Coronary artery (tissue), 2 donors: ENCODE measurements around the gene TFCP2L1.

ENCODE experiments used
- DNase-seq: peaks from one replicate; pipeline ENCODE4 v3.0.0-alpha.2; 2017; ENCODE audit warnings: low spot score
- H3K27ac ChIP-seq, 2 donors: fragments of 200-600 bp; sonication (generic); one replicate each; pipeline ENCODE4 v1.5.1; 2016 to 2019
- H3K4me3 ChIP-seq: fragments of 200-600 bp; sonication (generic); 2 replicates; pipeline ENCODE4 v1.5.1; 2016; ENCODE audit warnings: mild to moderate bottlenecking, moderate library complexity
- TF ChIP-seq, protein P1 (sequence below): fragments of 200-600 bp; sonication (generic); IDR thresholded peaks from one replicate; pipeline ENCODE4 v1.5.1; 2019; ENCODE audit warnings: antibody characterized with exemption

The TFCP2L1 gene

DNA sequence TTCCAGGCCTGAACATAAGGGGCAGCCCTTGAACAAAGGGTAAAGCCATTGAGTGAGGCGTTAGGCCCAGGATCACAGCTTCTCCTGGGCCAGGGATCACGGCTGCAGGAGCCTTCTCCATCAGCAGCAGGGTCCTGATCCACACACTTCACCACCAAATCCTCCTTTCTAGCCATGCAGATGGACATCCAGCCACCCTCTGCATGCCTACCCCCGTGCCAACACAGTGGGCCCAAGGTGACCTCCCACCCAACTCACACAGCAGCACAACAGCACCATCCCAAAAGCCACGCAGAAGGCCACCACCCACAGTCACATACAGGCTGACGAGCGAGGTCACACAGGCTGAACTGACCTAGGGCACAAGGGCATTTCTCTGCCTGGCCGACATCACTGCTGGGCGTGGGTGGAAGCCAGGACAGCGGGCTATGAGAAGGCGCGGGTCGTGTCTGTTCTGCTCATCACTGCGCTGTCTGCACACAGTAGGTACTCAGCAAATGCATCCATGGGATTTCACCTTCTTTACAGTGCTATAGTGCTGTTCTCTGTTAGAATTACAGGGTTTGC lies 31.2 kb downstream of the TFCP2L1 start:
- Histone ChIP-seq H3K4me3 (no peak overlapping the region), H3K27ac (no peak overlapping the region)
- TF ChIP-seq, protein P1, sequence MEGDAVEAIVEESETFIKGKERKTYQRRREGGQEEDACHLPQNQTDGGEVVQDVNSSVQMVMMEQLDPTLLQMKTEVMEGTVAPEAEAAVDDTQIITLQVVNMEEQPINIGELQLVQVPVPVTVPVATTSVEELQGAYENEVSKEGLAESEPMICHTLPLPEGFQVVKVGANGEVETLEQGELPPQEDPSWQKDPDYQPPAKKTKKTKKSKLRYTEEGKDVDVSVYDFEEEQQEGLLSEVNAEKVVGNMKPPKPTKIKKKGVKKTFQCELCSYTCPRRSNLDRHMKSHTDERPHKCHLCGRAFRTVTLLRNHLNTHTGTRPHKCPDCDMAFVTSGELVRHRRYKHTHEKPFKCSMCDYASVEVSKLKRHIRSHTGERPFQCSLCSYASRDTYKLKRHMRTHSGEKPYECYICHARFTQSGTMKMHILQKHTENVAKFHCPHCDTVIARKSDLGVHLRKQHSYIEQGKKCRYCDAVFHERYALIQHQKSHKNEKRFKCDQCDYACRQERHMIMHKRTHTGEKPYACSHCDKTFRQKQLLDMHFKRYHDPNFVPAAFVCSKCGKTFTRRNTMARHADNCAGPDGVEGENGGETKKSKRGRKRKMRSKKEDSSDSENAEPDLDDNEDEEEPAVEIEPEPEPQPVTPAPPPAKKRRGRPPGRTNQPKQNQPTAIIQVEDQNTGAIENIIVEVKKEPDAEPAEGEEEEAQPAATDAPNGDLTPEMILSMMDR, result no peak
- no peak for DNase-seq

GRCh38 chr2:121253021-121253673 lies 31.9 kb downstream of the TFCP2L1 start:
- Histone ChIP-seq H3K4me3 (no peak overlapping the region), H3K27ac (no peak overlapping the region)
- TF ChIP-seq, protein P1, result no peak
- no peak for DNase-seq

DNA sequence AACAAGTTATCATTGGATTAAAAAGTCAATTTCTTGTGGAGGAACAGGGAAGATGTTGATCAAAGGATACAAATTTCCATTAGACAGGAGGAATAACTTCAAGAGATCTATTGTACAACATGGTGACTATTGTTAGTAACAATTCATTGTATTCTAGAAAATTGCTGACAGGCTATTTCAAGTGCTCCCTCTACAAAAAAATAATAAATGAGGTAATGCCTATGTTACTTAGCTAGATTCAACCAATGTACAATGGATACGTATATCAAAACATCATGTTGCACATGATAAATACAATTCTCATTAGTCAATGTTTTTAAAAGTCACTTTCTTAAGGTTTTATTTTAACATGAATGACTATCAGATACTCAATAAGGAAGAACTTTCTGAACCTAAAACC lies 33.5 kb downstream of the TFCP2L1 start:
- Histone ChIP-seq H3K27ac (no peak overlapping the region), H3K4me3 (no peak overlapping the region)
- TF ChIP-seq, protein P1, result no peak
- DNase-seq, result no peak

DNA sequence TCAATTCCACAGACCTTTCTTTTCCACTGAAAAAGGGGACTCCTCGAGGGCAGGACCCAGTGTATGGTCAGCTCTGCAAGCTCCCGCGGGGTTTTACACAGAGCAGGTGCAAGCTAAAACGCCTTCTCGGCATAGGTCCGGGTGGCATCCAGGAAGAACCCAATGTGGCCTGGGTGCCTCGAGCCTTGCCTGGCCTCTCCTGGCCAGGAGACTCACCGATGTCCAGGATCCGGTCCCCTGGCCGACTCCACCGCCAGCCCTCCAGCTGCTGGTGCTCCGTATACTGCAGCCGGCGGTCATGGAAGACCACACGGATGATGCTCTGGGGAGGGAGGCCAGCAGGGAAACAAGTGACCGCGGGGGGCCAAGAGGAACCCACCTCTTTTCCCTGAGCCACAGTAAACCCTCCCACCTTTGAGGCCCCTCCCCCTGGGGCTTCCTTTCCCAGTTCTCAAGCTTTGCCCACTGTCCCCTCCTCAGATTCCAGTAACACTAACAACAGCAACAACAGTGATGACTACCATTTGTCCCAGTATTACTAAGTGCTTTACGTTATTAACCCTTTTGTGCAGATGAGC lies 36.1 kb downstream of the TFCP2L1 start:
- TF ChIP-seq, protein P1, result no peak
- DNase-seq, result no peak
- H3K4me3 ChIP-seq, result no peak overlapping the region
- no peak overlapping the region for H3K27ac ChIP-seq

DNA sequence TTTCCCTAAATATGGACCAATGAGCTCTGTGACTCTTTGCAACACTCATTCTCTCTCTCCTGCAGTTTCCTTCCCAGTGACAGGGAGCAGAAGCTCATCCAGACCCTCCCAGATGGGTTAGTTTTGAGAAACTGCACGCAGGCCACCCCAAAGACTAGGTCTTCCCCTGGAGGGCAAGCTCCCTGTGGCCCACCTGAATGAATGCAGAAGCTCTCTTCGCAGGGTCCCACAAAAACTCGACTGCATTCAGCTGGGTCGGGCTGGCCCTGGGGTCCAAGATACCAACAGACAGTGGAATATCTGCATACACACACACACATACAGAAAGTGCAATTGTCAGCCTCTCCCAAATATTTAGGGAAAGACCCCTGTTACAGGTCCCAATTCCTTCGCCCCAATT lies 37.0 kb downstream of the TFCP2L1 start:
- Histone ChIP-seq H3K4me3 (no peak overlapping the region), H3K27ac (no peak overlapping the region)
- no peak for DNase-seq
- TF ChIP-seq, protein P1, result no peak

DNA sequence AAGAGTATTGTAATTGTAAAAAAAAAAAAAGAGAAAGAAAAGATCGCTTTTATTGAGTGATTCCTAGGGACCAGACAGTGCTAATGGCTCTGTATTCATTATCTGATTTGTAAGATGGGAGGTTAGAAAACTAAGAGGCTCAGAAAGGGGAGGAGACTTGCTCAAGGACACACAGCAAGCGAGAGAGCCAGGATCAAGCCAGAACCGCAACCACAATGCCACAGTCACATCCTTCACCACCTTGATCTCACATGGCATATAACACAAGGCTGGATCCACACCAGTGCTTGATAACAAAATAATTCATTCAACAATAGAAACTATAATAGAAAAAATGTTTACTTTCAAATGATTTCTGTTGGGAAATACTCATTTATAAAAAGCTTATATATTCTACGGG lies 37.5 kb downstream of the TFCP2L1 start:
- DNase-seq, result no peak
- TF ChIP-seq, protein P1, result no peak

More for the DNA sequence above, 37.5 kb downstream of the TFCP2L1 start:
- no peak overlapping the region for H3K4me3 ChIP-seq
- no peak overlapping the region for H3K27ac ChIP-seq
